Transverse colon (tissue), 4 donors: ENCODE results near the gene ARL8B. TPM values are rescaled to one million over a fixed set of nuclear protein-coding genes. Genes with fewer than 3 reads are reported as not detected.

Experiments used
- DNase-seq: peaks from one replicate; pipeline ENCODE4 v3.0.0-alpha.2; 2019
- H3K27ac ChIP-seq, 4 donors: fragments of 200-600 bp; sonication (generic); 2 replicates each; pipeline ENCODE4 v1.5.1; 2016 to 2018; ENCODE audit warnings: inconsistent platforms in 4 of 4
- H3K27me3 ChIP-seq: fragments of 200-600 bp; sonication (generic); 2 replicates; pipeline ENCODE4 v1.5.1; 2017; ENCODE audit warnings: inconsistent platforms
- H3K36me3 ChIP-seq, 4 donors: fragments of 200-600 bp; sonication (generic); 2 replicates each; pipeline ENCODE4 v1.5.1; 2017 to 2019; ENCODE audit warnings: inconsistent platforms in 4 of 4
- H3K4me1 ChIP-seq, 4 donors: fragments of 200-600 bp; sonication (generic); 2 replicates each; pipeline ENCODE4 v1.5.1; 2017 to 2020; ENCODE audit warnings: inconsistent platforms in 4 of 4
- H3K4me3 ChIP-seq, 4 donors: fragments of 200-600 bp; sonication (generic); 1 replicate in 1 of 4; 2 replicates in 3 of 4; pipeline versions ENCODE4 v1.5.1 to v1.6.1; 2017 to 2019; ENCODE audit warnings: inconsistent platforms in 4 of 4
- H3K9me3 ChIP-seq, 2 donors: fragments of 200-600 bp; sonication (generic); 2 replicates each; pipeline ENCODE4 v1.5.1; 2017 to 2019; ENCODE audit warnings: inconsistent platforms in 2 of 2
- CTCF ChIP-seq, 5 experiments: fragments of 200-600 bp in 3 of 5; fragments of 450-650 bp in 2 of 5; sonication (generic) in 3 of 5; IDR thresholded peaks; 1 replicate in 2 of 5; 2 replicates in 3 of 5; pipeline ENCODE4 v1.5.1; 2016 to 2017; ENCODE audit warnings: antibody characterized with exemption in 5 of 5, inconsistent platforms in 3 of 5, mild to moderate bottlenecking in 2 of 5, moderate library complexity in 1 of 5
- EP300 ChIP-seq: sonication (generic); formaldehyde crosslinking; IDR thresholded peaks from one replicate; pipeline ENCODE4 v1.6.1; 2017; ENCODE audit warnings: antibody characterized with exemption, low read depth
- POLR2A ChIP-seq: fragments of 450-650 bp; IDR thresholded peaks from one replicate; pipeline ENCODE4 v1.6.1; 2016; ENCODE audit warnings: antibody characterized with exemption, mild to moderate bottlenecking, moderate library complexity
- POLR2AphosphoS5 ChIP-seq, 3 donors: sonication (generic); formaldehyde crosslinking; IDR thresholded peaks; one replicate each; pipeline ENCODE4 v1.6.1; 2016; ENCODE audit warnings: antibody characterized with exemption in 3 of 3
- WGBS, 2 donors: methylation state at CpG; one replicate each; pipeline ENCODE4 v1.1.5; 2018; ENCODE audit warnings: low coverage in 1 of 2; 5-methylcytosine and 5-hydroxymethylcytosine counted together
- in situ Hi-C, 4 donors: fragments of 200-750 bp; cut with MboI; loops; one replicate each; pipeline versions ENCODE4 v1.15.0 to v1.15.1; 2017; ENCODE audit warnings: low sequenced_read_pairs in 3 of 4, low pct_ligation_motif_present in 1 of 4, low pct_unique_long_range_greater_than_20kb in 1 of 4
- intact Hi-C: fragments of 100-400 bp; cut with DNase I; formaldehyde crosslinking; loops from one replicate; pipeline ENCODE4 v1.15.1; 2023; ENCODE audit warnings: low total_unique reads
- total RNA-seq, 4 donors: library from RNA; depleted of rRNA; stranded (reverse); fragments of >200 nt; gene quantifications; one replicate each; pipeline ENCODE4 v1.1.0, GENCODE V29; 2016

ARL8B gene
- total RNA-seq, 4 donors from 2014 or later, result 13.1 to 47.2 (median 31.9) TPM

DNA sequence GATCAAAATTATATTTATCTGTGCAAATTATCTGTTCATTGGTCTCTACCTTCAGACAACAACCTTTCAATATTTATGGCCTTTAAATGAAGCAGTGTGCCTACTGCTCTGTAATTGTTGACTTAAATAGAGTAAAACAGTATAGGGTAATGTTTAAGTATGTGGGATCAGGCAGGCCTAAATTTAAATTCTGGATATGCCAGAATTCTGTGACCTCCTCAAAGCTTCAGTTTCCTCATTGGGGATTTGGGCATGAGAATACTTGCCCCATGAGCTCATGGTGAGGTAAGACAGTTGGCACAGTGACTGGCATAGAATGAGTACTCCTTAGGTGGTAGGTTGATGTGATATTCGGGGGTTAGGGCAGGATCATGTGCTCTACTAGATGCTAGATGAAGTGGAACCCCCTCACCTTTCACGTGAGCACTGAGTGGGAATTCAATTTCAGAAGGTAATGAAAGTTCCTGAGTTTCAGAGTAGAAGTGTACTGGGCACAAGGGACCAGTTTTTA, 14.9 kb downstream of the ARL8B start:
- Histone ChIP-seq H3K27ac (no peak overlapping the region), H3K36me3 (no peaks in the 10 kb centered on the region), H3K4me1 (peaks cover 15 to 49% (median 28%) of the 10 kb centered on the region in 4 donors), H3K27me3 (no peaks in the 10 kb centered on the region), H3K9me3 (no peaks in the 10 kb centered on the region), H3K4me3 (no peak overlapping the region)
- in situ Hi-C loops, result no loop called here
- no peak for DNase-seq
- TF ChIP-seq EP300 (no peak), POLR2A (no peak), POLR2AphosphoS5 (IDR thresholded peaks at IDR 0.05) (no peak)
- WGBS, 2 donors, result 80 to 81% methylated on average over 2 of the region's 2 CpGs
- intact Hi-C loops, result no loop called here

DNA sequence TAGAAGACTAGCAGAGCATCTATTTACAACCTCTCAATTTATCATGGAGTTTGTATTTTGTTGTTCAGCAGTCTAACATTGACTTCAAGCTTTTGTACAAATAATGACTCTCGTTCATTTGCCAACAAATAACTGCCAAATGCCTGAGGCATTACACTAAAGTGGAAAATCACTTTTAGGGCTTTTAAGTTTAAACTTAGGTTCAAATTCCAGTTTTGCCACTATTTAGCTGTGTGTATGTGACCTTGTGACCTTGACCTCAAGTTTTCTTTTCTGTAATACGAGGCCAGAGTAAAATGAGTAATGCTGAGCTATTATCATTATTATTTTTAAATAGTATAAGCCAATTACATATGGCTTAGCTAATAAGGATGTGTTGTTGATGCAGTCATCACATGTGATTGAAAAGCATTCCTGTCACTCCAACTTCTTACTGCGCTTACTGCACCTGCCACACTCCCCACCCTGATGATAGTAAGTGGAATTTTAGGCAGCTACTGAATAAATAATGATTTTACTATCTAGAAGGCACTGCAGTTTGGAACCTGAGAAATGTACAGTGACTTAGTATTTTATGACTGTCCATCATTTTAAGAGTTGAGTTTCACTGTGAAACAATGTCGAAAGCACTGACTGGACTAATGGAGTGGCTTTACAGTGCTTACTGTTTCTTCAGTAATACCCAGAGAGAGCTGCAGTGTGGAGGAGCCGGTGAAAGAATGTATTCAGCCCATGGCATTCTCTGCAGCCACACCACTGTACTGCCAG, 16.3 kb downstream of the ARL8B start:
- 55 to 57% methylated on average over 4 to 5 of the region's 5 CpGs for WGBS, 2 donors
- H3K9me3 ChIP-seq, result no peaks in the 10 kb centered on the region
- DNase-seq, result no peak
- intact Hi-C loops (no loop called here), in situ Hi-C loops (no loop called here)
- TF ChIP-seq CTCF (IDR thresholded peaks at IDR 0.05), result no peak
- TF ChIP-seq POLR2A, result no peak
- TF ChIP-seq POLR2AphosphoS5 (IDR thresholded peaks at IDR 0.05), result no peak
- TF ChIP-seq EP300, result no peak
- H3K27ac ChIP-seq, result peak overlapping the region in 1 of 4 donors; percentile 1
- no peaks in the 10 kb centered on the region for H3K36me3 ChIP-seq
- H3K4me3 ChIP-seq, result no peak overlapping the region
- peaks cover 15 to 48% (median 24%) of the 10 kb centered on the region in 4 donors for H3K4me1 ChIP-seq
- no peaks in the 10 kb centered on the region for H3K27me3 ChIP-seq

DNA sequence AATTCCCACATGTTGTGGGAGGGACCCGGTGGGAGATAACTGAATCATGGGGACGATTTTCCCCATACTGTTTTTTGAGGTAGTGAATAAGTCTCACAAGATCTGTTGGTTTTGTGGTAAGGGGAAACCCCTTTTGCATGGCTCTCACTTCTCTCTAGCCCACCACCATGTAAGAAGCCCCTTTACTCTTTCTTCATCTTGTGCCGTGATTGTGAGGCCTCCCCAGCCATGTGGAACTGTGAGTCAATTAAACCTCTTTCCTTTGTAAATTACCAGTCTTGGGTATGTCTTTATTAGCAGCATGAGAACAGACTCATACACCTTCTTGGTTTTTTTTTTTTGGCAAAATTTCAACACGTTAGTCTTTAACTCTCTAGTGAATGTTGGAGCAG, 18.1 kb downstream of the ARL8B start:
- no peak overlapping the region for H3K27ac ChIP-seq
- intact Hi-C loops, result no loop called here

GRCh38 chr3:5140839-5141238, 18.7 kb downstream of the ARL8B start:
- Histone ChIP-seq H3K4me1 (peaks cover 11 to 58% (median 19%) of the 10 kb centered on the region in 4 donors), H3K36me3 (no peaks in the 10 kb centered on the region), H3K27me3 (no peaks in the 10 kb centered on the region), H3K27ac (no peak overlapping the region), H3K9me3 (no peaks in the 10 kb centered on the region), H3K4me3 (no peak overlapping the region)
- 80 to 90% methylated on average over 2 to 6 of the region's 6 CpGs for WGBS, 2 donors
- TF ChIP-seq POLR2A, result no peak
- TF ChIP-seq POLR2AphosphoS5 (IDR thresholded peaks at IDR 0.05), result no peak
- TF ChIP-seq EP300, result no peak
- TF ChIP-seq CTCF (IDR thresholded peaks at IDR 0.05), result no peak
- in situ Hi-C loops, result no loop called here
- intact Hi-C loops, result no loop called here
- DNase-seq, result no peak

More for the DNA sequence above, 18.1 kb downstream of the ARL8B start:
- no peaks in the 10 kb centered on the region for H3K27me3 ChIP-seq
- no peaks in the 10 kb centered on the region for H3K36me3 ChIP-seq
- no peaks in the 10 kb centered on the region for H3K9me3 ChIP-seq
- H3K4me3 ChIP-seq, result no peak overlapping the region
- TF ChIP-seq EP300 (no peak), POLR2AphosphoS5 (IDR thresholded peaks at IDR 0.05) (no peak), POLR2A (no peak), CTCF (IDR thresholded peaks at IDR 0.05) (no peak)
- peaks cover 11 to 58% (median 19%) of the 10 kb centered on the region in 4 donors for H3K4me1 ChIP-seq
- in situ Hi-C loops, result no loop called here
- no peak for DNase-seq
- 71 to 97% methylated on average over 4 of the region's 4 CpGs for WGBS, 2 donors
